ENCODE data around the gene DEK.

- TF ChIP-seq HDGF (IDR thresholded peaks at IDR 0.05; ENCODE audit: borderline replicate concordance) (no peak), SP1 (IDR thresholded peaks at IDR 0.05) (no peak), FOXA1 (IDR thresholded peaks at IDR 0.05) (no peak), ZNF384 (IDR thresholded peaks at IDR 0.05) (no peak), CTBP1 (IDR thresholded peaks at IDR 0.05; ENCODE audit: borderline replicate concordance) (no peak), L3MBTL2 (conservative IDR thresholded peaks at IDR 0.05) (no peak), ELF4 (IDR thresholded peaks at IDR 0.05) (no peak), FOXM1 (IDR thresholded peaks at IDR 0.05; ENCODE audit: borderline replicate concordance) (no peak), ARNT (IDR thresholded peaks at IDR 0.05) (no peak), LEF1 (IDR thresholded peaks at IDR 0.05; ENCODE audit: borderline replicate concordance) (no peak), BHLHE40 (IDR thresholded peaks at IDR 0.05; ENCODE audit: borderline replicate concordance) (no peak), NFRKB (IDR thresholded peaks at IDR 0.05) (no peak), TARDBP (IDR thresholded peaks at IDR 0.05) (no peak), FOXK2 (IDR thresholded peaks at IDR 0.05) (no peak)
Measured at GRCh38 chr6:18183766-18184165, 80.6 kb downstream of the DEK start.
